ENCODE measurements around the gene DUSP11. TPM values are rescaled to one million over a fixed set of nuclear protein-coding genes. Genes with fewer than 3 reads are reported as not detected.
"Not testable (repeated sequence)": the region's sequence is repeated elsewhere in the genome, so short reads cannot be mapped to it uniquely, and the experiment has no call there.

DUSP11 gene
- total and polyA plus RNA-seq, 9 of the 15 experiments (the other 6 are each of a cell fraction or from before 2014, with no cell fraction given): 20.7 to 79.8 (median 29.3) TPM

DNA sequence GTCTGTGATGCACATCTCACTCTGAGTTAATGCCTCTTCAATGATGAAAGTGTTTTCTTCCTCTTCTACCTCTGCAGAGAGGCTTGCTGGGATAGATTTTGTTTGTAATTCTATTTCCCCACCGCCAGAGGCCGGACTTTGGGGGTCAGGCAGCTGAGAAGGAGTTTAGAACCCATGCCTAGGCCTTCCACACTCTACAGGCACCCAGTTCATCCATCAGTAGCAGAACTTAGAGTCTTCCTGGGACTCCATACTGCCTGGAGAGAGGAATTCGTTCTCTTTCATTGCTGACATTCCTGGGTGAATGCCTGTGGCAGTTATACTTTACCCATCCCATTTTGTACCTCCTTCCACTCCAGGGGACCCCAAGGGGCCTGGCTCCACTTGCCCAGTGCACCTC, 51.9 kb downstream of the DUSP11 start:
- no peak for FAIRE-seq

GRCh38 chr2:73726657-73727056, 53.2 kb downstream of the DUSP11 start:
- H3K27ac ChIP-seq (ENCODE audit: extremely low read depth, low read depth, low read length); H3K9me3 ChIP-seq (replicated peaks; ENCODE audit: control insufficient read depth, insufficient read depth, low read depth, low read length); H3K27me3 ChIP-seq (ENCODE audit: control insufficient read depth in 2 of 2, insufficient read depth in 2 of 2, low read length in 2 of 2); H3K4me2 ChIP-seq (ENCODE audit: insufficient read depth, low read length); H3K4me3 ChIP-seq; POLR2A ChIA-PET; H3K79me2 ChIP-seq (ENCODE audit: control insufficient read depth, insufficient read depth, low read length); H3K9me1 ChIP-seq (ENCODE audit: control insufficient read depth, insufficient read depth, low read length); ATAC-seq; FAIRE-seq; intact Hi-C loops (cut with micrococcal nuclease); H3K4me1 ChIP-seq (replicated peaks in 1 of 2; ENCODE audit: control insufficient read depth in 2 of 2, insufficient read depth in 2 of 2, low read length in 2 of 2); in situ Hi-C loops (cut with MboI); BruUV-seq (replicated peaks); H2AFZ ChIP-seq (ENCODE audit: low read depth, low read length); DNase-seq (ENCODE audit: extremely low read depth in 1 of 4, low spot score in 3 of 4); H3K9ac ChIP-seq (ENCODE audit: insufficient read depth in 1 of 2, low read depth in 2 of 2, low read length in 2 of 2); H4K20me1 ChIP-seq (replicated peaks; ENCODE audit: control insufficient read depth, insufficient read depth, low read length); CTCF ChIA-PET (ENCODE audit: low intra/inter-chr PET ratio): not testable (repeated sequence)
- WGBS (ENCODE audit: insufficient coverage, low coverage, missing lambda C conversion rate): no CpG with 5 or more reads among the region's 1 CpG
- peaks cover 27% of the 10 kb centered on the region for H3K36me3 ChIP-seq (ENCODE audit: control insufficient read depth, insufficient read depth, low read length)
- TF ChIP-seq ZNF184 (CRISPR knock-in tag; IDR thresholded peaks at IDR 0.05) (peak; percentile 71; the same call in 1 of the 2 replicates), AFF1 (IDR thresholded peaks at IDR 0.05; ENCODE audit: low read depth in 1 of 2, partially characterized antibody in 2 of 2) (peak in 1 of 2 experiments; percentile 56)

More for the DNA sequence above, 51.9 kb downstream of the DUSP11 start:
- intact Hi-C loops (cut with micrococcal nuclease) (no loop called here), in situ Hi-C loops (cut with MboI) (no loop called here)
- no peak overlapping the region for H3K4me3 ChIP-seq
- H3K4me1 ChIP-seq (replicated peaks in 1 of 2; ENCODE audit: control insufficient read depth in 2 of 2, insufficient read depth in 2 of 2, low read length in 2 of 2): no peaks in the 10 kb centered on the region
- no peak overlapping the region for H3K9ac ChIP-seq (ENCODE audit: insufficient read depth in 1 of 2, low read depth in 2 of 2, low read length in 2 of 2)
- H3K79me2 ChIP-seq (ENCODE audit: control insufficient read depth, insufficient read depth, low read length): no peaks in the 10 kb centered on the region
- 57% methylated on average over 3 of the region's 3 CpGs for WGBS (ENCODE audit: insufficient coverage, low coverage, missing lambda C conversion rate)
- CTCF ChIA-PET (ENCODE audit: low intra/inter-chr PET ratio): no interaction called here
- no peaks in the 10 kb centered on the region for H3K9me1 ChIP-seq (ENCODE audit: control insufficient read depth, insufficient read depth, low read length)
- no peak overlapping the region for H3K4me2 ChIP-seq (ENCODE audit: insufficient read depth, low read length)
- POLR2A ChIA-PET: no interaction called here
- ATAC-seq: peak; percentile 62
- H3K9me3 ChIP-seq (replicated peaks; ENCODE audit: control insufficient read depth, insufficient read depth, low read depth, low read length): no peaks in the 10 kb centered on the region
- DNase-seq (ENCODE audit: extremely low read depth in 1 of 4, low spot score in 3 of 4): no peak
- no peak overlapping the region for H3K27ac ChIP-seq (ENCODE audit: extremely low read depth, low read depth, low read length)
- H3K27me3 ChIP-seq (ENCODE audit: control insufficient read depth in 2 of 2, insufficient read depth in 2 of 2, low read length in 2 of 2): no peaks in the 10 kb centered on the region
- H4K20me1 ChIP-seq (replicated peaks; ENCODE audit: control insufficient read depth, insufficient read depth, low read length): no peaks in the 10 kb centered on the region
- BruUV-seq (replicated peaks): no TSS peak
- peaks cover 39% of the 10 kb centered on the region for H3K36me3 ChIP-seq (ENCODE audit: control insufficient read depth, insufficient read depth, low read length)
- no peak overlapping the region for H2AFZ ChIP-seq (ENCODE audit: low read depth, low read length)
- TF ChIP-seq ZC3H11A (IDR thresholded peaks at IDR 0.05; ENCODE audit: low read depth, low read length): no peak
- TF ChIP-seq, protein P1, sequence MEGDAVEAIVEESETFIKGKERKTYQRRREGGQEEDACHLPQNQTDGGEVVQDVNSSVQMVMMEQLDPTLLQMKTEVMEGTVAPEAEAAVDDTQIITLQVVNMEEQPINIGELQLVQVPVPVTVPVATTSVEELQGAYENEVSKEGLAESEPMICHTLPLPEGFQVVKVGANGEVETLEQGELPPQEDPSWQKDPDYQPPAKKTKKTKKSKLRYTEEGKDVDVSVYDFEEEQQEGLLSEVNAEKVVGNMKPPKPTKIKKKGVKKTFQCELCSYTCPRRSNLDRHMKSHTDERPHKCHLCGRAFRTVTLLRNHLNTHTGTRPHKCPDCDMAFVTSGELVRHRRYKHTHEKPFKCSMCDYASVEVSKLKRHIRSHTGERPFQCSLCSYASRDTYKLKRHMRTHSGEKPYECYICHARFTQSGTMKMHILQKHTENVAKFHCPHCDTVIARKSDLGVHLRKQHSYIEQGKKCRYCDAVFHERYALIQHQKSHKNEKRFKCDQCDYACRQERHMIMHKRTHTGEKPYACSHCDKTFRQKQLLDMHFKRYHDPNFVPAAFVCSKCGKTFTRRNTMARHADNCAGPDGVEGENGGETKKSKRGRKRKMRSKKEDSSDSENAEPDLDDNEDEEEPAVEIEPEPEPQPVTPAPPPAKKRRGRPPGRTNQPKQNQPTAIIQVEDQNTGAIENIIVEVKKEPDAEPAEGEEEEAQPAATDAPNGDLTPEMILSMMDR (IDR thresholded peaks at IDR 0.05 in 2 of 3, conservative IDR thresholded peaks at IDR 0.05 in 1 of 3; ENCODE audit: insufficient read depth in 2 of 3, low read depth in 1 of 3, low read length in 3 of 3): peak; percentile 17 to 37 (median 28); a peak in 3 of 6 replicates
